GM21390 (cell line): ENCODE measurements around the gene DNAJC3.

Experiments used
- ATAC-seq: cut with Tn5 transposase; IDR thresholded peaks from one replicate; pipeline ENCODE4 v1.9.1; 2021; ENCODE audit not compliant: unreplicated experiment

The DNAJC3 gene, protein sequence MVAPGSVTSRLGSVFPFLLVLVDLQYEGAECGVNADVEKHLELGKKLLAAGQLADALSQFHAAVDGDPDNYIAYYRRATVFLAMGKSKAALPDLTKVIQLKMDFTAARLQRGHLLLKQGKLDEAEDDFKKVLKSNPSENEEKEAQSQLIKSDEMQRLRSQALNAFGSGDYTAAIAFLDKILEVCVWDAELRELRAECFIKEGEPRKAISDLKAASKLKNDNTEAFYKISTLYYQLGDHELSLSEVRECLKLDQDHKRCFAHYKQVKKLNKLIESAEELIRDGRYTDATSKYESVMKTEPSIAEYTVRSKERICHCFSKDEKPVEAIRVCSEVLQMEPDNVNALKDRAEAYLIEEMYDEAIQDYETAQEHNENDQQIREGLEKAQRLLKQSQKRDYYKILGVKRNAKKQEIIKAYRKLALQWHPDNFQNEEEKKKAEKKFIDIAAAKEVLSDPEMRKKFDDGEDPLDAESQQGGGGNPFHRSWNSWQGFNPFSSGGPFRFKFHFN

DNA sequence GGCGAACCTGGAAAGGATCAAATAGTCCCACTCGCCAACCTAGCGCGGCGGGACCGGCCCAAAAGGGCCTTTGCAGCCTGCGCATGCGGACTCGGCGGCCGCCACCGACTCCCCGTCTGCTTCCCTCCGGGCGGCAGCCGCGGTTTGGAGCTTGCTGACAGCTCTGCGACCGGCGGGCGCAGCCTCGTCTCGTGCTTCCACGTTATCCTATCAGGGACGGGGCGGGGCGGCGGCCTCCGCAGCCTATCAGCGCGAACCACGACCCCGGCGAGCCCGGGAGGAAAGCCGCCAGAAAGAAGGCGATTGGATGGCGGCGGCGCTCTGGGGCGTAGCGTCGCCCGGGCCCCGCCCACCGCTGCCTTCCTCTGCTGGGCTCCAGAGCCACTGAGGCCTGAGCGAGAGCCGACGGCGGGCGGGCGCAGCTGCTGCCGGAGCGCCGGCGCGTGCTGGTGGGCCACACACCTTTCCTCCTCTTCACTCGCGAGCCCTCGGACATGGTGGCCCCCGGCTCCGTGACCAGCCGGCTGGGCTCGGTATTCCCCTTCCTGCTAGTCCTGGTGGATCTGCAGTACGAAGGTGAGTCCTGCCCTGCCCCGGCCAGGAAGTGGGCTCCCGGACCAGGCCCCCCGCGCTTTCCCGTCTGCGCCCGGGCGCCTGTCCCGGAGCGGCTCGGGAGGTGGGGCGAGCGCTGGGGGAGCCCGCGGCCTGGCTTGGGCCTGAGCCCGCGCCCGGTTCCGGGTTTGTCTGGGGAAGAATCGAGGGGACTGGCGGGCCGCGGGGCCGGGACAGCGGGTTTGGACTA lies at the start of gene DNAJC3:
Gene DNAJC3 (plus strand): TSS at position 378 of the 802 bp plus-strand sequence. CDS start 117 bp downstream, at position 495.
- ATAC-seq, result peak; percentile 93

DNA sequence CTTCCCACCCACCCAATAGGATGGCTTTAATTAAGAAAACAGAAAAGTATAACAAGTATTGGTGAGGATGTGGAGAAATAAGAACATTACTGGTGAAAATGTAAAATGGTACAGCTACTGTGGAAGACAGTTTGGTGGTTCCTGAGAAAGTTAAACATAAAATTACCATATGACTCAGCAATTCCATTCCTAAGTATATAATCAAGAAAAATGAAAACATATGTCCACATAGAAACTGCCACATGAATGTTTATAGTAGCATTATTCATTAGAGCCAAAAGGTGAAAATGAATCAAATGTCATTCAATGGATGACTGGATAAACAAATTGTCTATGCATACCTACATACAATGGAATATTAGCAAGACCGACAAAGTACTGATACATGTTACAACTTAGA lies 49.3 kb upstream of the DNAJC3 start:
- ATAC-seq, result no peak

DNA sequence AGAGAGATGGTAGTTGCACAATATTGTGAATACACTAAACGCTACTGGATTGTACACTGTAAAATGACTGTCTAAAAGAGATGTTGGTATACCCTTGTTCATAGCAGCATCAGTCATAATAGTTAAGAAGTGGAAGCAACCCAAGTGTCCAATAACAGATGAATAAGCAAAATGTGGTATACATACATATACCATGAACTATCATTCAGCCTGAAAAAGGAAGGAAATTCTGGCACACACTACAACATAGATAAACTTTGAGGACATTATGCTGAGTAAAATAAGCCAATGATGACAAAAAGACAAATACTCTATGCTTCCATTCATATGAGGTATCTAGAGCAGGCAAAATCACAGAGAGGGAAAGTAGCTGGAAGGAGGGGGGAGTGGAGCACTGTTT lies 48.5 kb upstream of the DNAJC3 start:
- no peak for ATAC-seq

DNA sequence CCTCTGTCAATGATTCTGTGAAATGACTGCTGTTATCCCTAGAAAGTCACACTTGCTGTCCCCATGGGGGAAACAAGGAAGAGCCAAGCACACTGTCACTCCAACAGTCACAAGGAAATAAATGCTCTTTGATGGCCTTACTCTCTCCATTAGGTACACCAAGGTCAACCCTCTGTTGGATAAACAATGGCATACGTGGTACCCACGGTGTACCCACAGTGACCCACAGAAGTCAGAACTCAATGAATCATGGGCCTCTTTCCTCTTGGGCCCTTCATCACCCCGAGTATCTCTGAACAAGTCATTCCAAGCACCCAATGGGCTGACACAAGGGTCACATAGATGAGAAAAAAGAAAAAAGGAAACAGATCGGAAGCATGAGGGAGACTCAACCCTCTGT lies 47.9 kb upstream of the DNAJC3 start:
- no peak for ATAC-seq

DNA sequence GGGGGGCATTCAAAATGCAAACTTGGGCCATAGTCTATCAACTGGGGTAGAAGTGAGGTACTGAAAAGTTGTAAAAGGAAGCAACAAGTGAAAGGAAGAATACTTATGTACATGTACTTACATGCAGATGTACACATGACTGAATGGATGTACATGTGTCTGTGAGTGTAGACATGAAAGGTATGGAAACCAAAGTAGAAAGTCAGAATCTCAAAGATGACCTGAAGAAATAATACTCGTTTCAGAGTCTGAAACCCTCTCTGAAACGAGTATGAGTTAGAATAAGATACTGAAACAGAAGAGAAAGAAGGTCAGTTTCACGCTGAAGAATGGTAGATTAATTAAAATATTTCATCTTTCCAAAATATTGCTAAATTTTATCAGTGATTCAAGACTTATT lies 46.3 kb upstream of the DNAJC3 start:
- no peak for ATAC-seq

DNA sequence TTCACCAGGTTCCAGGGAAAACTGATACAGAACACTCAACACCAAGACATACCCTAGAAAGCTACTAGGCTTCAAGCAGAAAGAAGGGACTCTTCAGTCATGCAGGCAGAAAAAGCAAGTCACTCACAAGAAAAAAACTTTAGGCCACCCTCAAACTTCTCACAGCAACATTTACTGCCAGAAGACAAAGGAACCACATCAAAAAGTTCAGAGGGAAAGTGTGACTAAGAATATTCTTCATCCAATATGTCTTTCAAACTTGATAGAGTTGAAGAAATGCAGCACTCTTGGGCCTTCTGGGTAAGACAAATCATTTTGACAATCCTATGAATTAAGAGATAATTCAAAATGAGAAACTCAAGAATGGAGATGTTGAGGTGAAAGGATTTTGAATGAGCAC lies 40.1 kb upstream of the DNAJC3 start:
- no peak for ATAC-seq

DNA sequence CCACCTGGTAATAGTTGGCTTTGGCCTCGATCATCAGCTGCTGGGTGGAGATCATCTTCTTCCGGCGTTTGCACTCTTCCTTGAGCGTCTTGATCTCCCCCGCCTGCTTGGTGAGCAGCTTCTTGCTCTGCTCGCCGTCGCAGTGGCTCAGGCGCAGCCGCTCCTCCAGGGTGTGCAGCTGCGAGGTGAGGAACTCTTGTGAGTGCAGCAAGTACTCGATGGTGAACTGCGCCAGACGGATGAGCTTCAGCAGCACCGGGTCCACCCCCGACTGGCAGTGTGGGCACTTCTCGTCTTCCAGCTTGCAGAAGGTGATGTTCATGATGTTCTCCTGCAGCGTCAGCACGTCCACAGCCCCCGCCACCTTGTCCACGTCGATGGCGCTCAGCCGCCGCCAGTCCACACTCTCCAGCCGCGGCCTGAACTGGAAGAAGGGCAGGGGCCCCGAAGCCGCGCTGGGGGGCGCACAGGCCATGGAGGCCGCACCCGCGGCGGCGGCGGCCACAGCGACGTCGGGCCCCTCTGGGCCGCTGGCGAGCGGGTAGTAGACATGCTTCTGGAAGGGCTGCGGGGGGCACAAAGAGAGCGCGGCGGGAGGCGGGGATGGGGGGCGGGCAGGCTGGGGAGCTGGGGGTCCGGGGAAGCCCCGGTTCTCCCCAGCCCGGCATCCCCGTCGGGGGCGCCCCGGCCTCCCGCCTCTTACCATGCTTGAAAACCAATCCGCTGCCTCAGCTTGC lies 35.5 kb upstream of the DNAJC3 start:
- ATAC-seq, result no peak

DNA sequence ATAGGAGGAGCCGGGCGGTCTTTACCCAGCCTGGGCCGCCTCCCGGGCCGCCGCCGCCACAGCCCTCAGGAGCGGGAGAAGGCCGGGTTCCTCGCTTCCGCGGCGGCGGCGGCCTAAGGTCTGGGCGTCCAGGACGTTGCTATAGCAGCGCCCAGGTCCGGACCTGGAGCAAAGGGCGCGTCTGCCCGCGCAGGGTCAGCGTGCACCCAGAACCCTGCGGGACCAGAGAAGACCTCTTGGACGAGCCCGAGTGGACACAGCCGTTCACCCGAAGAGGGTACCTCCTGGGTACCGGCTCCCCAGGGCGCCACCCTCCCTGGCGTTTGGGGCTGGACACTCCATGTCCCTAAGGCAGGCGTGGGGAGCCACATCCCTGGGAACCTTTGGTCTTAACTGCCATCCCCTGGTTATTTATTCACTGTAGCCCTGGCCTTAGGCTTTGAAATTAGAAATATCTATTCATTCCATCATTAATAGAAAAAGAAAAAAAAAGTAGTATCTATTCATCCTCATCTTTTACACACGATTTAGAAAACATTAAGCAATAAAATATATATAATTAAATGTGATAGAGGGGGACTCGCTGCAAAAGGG lies 34.8 kb upstream of the DNAJC3 start:
- no peak for ATAC-seq

DNA sequence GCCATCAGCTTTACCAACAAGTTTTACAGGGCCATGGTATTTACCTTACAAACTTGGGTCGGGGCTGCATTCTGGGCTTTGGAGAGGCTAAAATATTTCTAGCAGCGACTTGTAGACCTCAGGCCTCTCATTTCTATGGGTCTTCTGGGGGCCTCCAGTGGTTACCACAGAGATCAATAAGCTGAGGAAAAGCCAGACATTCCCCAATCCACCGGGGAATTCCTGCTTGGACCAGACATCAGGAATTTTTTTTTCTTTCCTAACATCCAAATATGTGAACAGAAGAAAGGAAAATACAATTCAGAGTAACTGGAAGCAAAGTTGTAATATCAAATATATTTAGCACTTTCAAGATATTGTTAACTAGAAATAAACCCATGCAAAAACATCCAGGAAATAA lies 33.9 kb upstream of the DNAJC3 start:
- no peak for ATAC-seq

DNA sequence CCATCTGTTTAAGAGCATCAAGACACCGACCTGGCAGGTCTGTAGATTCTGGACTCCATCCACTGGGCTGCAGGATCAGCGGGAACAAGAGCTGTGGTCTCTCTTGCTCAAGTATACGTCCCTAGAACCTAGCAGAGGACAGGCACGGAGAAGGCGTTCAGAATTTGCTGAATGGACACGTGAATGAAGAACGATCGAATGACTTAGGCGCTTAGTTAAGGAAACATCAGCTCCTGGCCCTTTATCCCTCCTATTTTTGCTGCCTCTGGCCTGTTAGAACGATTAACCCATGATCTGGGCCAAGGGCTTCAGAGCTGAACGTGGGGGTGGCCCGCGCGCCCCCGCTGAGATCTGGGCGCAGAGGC lies 33.4 kb upstream of the DNAJC3 start:
- ATAC-seq, result no peak

DNA sequence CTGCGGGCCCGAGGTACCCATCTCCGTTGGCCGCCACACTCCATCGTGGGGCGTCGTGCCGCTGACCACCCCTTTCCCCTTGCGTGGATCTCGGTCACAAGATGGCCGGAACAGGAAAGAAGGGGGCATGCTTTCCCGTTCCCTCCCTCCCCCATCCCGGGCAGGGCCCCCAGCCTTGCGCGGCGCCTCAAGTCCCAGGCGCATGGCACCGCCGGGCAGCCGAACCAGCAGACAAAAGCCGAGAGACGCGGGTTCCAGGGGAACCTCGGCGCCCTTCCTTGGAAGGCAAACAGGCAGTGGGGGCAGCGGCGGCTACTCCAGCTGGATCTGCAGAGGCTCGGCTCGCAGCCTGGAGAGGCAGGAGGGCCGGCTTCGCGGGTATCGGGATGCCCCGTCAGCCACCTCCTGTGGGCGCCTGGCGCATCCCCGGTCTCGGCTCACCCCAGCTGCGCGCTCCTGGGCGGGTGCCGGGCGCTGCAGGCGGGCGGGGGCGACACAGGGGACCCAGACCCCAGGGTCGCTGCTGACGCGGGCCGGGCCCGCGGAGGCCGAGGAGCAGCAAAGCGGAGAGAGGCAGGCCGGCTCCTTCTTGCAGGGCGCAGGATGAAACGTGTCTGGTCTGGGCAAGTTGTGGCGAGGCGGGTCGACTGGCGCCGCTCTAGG lies 32.9 kb upstream of the DNAJC3 start:
- ATAC-seq, result peak; percentile 38

DNA sequence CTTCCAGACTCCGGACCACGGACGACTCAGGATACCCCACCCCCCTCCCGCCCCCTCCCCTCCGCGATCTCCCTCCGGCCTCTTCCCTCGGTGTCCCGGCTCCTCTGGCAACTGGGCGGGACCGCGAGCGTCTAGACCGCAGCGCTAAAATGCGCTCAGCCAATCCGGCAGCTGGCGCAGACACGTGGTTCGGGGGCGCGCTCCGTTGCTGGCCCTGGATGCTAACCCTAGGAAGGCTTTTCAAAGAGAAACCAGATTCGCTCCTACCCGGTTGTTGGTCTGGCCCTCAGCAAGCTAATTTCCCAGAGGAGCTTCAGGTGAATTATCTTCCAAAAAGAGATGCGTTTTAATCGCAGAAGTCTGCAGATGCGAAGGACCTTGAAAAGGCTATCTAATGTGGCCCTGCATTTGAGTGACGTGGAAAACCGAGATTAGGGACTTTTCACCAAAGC lies 32.3 kb upstream of the DNAJC3 start, which contains the start of gene DZIP1:
Gene DZIP1 (minus strand): TSS at position 106 of the 452 bp plus-strand sequence. CDS start 2,677 bp downstream, outside the sequence.
- peak; percentile 73 for ATAC-seq

DNA sequence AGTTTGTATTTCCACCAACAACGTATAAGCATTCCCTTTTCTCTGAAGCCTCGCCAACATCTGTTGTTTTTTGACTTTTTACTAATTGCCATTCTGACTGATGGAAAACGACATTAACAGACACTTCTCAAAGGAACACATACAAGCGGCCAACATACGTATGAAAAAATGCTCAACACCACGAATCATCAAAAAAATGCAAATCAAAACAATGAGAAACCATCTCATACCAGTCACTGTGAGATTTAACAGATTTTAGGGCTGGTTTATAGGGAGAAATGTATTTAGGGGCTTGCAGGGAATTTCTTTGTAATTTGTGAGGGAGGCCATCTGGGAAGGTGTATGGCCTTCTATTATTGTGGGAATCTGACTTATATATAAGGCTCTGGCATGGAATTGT lies 29.6 kb upstream of the DNAJC3 start:
- ATAC-seq, result no peak

DNA sequence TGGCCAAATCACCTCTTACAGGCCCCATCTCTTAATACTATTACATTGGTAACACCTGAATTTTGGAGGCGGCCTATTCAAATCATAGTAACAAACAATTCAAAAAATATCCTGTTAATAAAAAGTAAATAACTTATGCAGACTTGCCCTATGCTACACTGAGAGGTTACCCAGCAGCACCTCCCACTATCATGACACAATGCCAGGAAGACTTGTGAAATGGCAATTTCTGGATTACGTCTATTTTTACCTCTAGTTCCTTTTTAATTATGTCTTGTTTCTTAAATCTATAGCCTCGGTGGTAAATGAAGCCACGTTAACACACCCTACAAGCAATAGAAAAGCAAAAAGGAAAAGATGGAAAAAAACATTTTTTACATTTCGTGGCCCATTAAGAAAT lies 26.2 kb upstream of the DNAJC3 start:
- no peak for ATAC-seq

DNA sequence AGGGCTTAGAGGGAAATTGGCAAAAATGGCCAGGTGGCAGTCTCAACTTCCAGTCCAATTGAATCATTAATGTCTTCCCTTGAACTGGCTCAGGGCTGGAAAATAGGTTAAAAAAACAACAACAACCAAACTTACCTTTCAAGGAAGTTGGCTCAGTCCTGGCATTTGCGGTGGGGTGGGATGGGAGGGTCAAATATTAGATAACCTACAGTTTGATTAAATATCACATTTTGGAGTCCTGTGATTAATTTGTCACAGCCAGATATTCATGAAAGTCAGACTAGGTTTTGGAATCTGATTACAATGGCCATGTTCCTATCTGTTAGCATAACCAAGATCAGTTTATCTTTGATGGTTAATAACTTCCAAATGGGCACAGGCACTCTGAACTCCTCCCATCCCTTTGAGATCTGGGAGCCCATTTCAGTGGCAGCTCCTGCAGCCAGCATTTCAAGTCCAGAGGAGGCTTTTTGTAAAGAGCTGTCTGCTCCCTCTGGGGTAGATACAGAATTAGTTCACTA lies 24.6 kb upstream of the DNAJC3 start:
- no peak for ATAC-seq

DNA sequence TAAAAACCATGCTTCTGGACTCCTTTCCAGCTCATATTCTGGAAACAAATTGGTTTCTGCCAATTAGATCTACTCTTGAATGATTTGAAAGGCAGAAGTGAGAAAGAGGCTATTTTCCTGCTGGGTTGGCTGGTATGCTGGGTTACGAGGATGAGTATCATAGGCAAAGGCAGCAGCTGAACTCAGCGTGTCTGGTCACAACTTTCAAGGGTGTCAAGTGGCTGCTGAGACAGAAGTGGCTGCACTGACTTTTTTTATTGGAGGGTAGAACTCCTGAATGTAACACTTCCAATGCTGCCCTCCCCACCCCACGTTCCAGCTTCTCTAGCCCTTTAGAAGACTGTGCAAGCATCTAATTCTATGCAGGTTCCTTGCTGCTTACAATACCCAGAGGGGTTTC lies 24.1 kb upstream of the DNAJC3 start:
- no peak for ATAC-seq

DNA sequence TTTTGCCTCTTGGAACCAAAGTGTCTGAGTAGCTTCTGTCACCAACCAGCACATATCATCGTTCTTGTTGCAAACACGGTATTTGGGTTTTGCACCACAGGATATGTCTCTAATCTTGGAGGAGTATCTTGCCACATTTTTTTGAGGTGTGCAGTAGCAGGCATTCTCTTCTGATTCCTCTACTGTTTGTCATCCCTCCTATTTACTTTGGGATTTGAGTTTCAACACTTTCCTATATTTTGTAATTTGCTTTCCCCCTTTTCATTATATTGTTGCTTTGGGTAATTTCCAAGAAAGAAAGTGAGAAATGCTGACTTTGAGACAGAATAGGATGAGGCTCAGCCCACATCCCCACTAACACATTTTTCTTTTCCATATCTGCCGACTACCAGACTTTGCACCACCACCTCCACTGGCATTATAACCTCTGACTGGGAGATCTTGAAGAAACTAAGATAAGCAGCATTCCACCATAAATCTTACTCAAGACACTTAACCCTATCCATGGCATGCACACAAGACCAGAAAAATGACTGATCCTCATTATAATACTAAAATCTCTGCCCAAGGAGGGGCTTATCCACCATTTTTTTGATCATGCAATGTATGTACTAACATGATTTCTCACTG lies 20.4 kb upstream of the DNAJC3 start:
- ATAC-seq, result no peak

DNA sequence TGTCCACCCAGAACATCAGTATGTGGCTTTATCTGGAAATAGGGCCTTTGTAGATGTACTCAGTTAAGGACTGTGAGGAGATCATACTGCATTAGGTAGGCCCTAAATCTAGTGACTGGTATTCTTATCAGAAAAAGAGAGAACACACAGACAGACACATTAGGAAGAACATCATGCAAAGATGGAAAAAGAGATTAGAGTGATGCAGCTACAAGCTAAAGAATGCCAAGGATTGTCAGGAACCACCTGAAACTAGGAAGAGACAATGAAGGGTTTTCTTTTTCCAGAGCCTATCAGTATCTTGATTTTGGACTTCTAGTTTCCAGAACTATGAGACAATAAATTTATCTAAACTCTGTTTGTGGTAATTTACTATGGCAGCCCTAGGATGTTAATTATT lies 17.4 kb upstream of the DNAJC3 start:
- ATAC-seq, result no peak

DNA sequence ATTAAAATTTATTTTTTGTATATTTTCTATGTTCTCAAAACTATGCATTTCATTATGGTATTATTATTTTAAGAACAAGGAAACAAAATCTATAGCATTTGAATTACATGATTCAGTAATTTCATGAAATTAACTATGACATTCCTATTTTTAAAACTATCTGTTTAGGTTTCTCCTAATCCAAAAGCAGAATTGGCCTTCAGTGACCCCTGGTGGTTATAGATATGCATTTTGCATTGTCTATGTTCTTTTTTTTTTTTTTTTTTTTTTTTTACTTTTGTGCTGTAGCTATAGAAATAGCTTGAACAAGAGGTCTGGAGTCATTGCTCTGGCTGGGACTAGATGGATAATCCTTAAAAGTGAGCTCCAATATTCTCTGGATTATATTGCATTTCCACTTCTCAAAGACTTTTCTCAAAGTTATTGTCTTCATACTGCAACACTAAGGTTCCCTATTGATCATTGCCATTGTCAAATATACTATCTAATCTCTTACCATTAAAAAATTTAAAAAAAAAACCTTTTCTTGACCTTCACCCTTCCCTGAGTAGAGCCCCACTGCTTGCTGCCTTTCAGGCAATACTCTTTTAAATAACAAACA lies 15.9 kb upstream of the DNAJC3 start:
- peak; percentile 58 for ATAC-seq
